GM20431 (cell line): ENCODE data around the gene TRIP11.
"Not testable (repeated sequence)": the region's sequence is repeated elsewhere in the genome, so short reads cannot be mapped to it uniquely, and the experiment has no call there.

Source experiments
- in situ Hi-C: fragments of 300-500 bp; cut with MseI, MboI; formaldehyde crosslinking; loops from one replicate; pipeline ENCODE4 v1.15.0; 2020; ENCODE audit warnings: low sequenced_read_pairs; ENCODE audit not compliant: unreplicated experiment

The TRIP11 gene

DNA sequence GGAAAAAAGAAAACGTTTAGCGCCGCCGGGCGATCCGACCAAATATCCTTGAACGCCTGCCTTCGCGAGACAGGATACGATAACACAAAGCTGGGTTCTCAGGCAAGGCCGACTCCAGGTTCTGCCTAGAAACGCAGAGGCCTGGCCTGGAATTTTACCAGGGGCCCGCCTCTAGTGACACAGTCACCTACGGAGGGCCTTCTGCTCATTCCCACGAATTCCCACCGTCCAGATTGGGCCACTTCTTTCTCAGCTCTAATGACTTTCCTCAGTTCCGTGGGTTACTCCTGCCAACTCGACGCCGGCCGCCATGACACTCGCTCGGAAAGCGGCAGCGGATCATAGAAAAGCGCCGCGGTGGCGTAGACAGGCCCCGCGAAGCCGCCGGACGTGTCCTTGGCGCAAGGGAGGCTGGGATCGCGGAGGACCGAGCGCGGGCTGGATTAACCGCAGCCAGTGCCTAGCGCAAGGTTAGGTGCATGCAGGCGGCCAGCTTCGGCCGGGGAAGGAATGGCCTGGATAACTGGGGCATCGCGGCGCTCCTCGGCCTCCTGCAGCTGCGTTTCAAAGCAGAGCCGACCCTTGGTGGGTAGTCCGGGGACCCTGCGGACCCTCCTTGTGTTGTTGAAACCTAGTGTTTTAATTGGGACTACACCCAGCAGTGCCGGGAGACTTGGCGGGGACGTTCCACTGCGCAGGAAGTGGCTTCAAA lies at the start of gene TRIP11:
Gene TRIP11 (minus strand): TSS at position 341 of the 712 bp plus-strand sequence. CDS start 374 bp downstream, outside the sequence.
- in situ Hi-C loops, result no loop called here

DNA sequence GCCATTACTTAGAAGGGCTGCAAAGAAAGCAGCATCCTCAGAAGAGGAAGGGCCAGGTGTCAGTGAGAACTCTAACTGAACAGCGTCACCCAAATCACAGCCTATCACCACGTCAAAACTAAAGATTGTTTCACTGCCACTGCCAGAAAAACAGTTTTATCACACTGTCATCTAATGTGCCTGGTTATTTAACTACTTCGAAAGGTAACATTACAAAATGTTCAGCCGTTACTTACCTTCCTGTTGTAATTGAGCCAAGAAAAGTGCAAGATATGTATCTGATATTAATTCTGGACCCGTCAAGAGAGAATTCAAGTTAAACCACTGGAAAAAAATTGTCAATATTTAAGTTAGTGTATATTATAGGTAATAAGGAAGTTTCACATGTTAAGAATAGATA lies 48.6 kb upstream of the TRIP11 start:
- in situ Hi-C loops, result no loop called here

DNA sequence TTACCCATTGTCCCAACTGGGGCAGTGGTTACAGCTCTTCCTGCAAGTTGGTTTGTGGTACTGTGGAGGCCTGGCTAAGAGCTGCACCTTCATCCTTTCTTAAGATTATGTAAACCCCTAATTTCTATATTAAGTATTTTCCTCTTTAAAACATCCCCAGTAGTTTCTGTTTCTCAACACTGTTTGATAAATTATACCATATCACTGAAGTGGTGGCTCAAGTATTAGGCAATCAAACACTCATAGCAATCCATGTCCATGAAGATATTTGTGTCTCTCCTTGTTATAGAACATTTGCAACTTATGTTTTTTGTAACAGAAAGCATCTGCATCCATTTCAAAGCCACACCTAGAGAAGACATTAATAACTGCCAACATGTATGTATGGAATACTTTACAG lies 34.7 kb upstream of the TRIP11 start:
- in situ Hi-C loops, result no loop called here

GRCh38 chr14:92058006-92058917 lies 18.4 kb upstream of the TRIP11 start:
- in situ Hi-C loops, result no loop called here

GRCh38 chr14:92049781-92050180 lies 9.9 kb upstream of the TRIP11 start:
- in situ Hi-C loops, result no loop called here

DNA sequence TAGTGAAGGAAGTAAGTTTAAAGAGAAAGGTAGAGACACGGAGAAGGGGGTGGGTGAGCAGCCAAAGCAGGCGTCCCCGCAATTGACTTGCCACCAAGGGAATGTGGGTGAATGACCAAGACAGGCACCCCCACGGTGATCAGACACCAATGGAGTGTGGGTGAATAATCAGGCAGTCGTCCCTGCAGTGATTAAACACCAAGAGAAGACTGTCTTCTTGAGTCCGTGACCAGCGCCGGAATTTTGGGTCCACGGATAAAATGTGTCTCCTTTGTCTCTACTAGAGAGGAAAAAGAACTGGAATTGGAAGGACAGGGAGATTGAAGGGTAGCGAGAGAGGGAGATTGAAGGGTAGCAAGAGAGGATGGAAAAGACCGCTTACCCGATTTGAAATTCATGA lies 9.4 kb upstream of the TRIP11 start:
- in situ Hi-C loops, result not testable (repeated sequence)

DNA sequence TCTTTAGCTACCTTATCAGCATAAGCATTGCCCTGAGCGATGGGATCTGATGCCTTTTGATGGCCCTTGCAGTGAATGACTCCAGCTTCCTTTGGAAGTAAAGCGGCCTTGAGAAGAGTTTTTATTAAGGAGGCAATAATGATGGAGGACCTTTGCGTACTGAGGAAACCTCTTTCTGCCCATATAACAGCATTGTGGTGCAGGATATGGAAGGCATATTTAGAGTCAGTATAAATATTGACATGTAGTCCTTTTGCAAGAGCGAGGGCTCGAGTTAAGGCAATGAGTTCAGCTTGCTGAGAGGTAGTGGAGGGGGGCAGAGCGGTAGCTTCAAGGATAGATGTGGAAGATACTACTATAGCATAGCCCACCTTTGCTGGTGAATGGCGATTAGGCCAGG lies 6.0 kb upstream of the TRIP11 start:
- in situ Hi-C loops, result not testable (repeated sequence)

DNA sequence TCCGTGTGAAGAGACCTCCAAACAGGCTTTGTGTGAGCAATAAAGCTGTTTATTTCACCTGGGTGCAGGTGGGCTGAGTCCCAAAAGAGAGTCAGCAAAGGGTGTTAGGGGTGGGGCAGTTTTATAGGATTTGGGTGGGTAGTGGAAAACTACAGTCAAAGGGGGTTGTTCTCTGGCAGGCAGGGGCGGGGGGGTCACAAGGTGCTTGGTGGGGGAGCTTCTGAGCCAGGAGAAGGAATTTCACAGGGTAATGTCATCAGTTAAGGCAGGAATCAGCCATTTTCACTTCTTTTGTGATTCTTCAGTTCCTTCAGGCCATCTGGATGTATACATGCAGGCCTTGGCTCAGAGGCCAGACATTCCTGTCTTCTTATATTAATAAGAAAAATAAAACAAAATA lies 1.9 kb upstream of the TRIP11 start:
- in situ Hi-C loops, result not testable (repeated sequence)

GRCh38 chr14:92041203-92041602 lies 1.3 kb upstream of the TRIP11 start:
- in situ Hi-C loops, result no loop called here

DNA sequence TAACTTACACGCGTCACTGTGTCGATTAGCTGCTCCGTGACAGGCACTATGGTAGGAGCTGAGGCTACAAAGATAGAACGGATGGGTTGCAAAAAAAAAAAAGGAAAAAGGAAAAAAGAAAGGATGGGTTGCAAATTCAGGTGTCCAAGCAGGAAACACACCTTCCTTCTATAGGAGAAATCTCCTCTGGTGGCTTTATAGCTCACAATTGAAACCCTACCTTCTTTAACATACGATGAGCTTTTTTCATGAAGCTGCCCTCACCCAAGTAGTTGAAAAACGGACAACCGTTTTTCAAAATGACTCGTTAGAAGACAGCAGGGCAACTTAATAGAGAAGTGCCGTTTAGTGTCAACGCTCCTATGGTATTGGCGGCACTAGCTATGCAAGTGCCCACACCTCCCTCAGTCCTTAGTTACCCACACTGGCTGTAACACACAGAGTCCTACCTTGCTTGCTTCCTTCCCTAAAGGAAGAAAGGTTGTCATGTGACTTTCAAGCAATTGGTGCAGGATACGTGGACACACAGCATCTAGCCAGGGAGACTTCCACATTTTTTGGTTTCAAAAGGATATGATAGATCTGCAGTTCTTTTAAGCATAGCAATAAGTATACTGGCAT lies 682 bp upstream of the TRIP11 start:
- in situ Hi-C loops, result no loop called here

DNA sequence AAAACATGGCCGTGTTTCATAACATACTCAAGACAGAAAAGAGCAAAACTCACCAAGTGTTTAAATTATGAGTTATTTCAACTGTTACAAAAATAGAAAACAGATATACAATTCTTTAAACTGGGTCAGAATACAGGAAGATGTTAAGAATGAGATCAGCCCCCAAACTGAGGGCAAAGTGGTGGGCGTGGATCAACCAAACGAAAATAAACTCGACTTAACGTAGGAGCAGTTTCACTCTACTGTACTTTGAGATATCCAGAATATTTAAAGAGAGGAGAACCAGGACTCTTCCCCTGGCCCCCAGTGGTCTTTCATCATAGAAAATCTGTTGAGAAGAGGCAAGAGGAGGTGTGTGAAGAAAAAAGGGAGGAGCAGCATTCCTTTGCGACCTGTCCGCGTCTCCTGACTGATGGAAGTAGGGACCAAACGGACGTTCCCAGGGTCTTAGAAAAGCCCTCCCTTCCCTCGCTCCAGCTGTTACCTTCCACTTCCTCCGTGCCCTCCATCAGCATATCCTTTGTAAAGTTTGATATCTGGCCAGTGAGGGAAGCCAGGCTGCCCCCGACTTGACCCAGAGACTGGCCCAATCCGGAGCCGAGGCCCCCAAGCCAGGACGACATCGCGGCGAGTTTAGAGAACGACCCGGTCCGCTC lies 668 bp downstream of the TRIP11 start:
- in situ Hi-C loops, result no loop called here

DNA sequence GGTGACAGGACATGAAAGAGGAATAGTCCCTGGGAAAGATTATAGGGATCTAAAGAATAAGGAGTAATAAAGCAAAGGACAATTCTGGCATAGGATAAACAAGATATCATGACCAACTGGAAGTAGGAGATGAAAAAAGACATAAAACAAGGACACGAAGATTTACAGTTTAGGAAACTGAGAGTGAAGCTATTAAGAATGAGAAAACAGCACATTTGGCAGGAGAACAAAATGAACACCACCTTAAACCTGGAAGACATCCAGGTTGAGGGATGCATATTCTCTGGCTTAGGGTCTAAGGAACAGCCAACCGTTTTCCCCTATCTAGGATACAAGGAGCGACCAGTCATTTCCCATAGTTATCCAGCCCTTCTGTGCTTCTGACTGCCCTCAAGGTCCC lies 1.9 kb downstream of the TRIP11 start:
- in situ Hi-C loops, result no loop called here

- in situ Hi-C loops, result no loop called here
Observed at GRCh38 chr14:92035890-92036289, 4.0 kb downstream of the TRIP11 start.

- in situ Hi-C loops, result no loop called here
Observed at GRCh38 chr14:92033906-92034687, 5.8 kb downstream of the TRIP11 start.

- in situ Hi-C loops, result no loop called here
Observed at GRCh38 chr14:92033433-92033832, 6.4 kb downstream of the TRIP11 start.

GRCh38 chr14:92026548-92027190 lies 13.2 kb downstream of the TRIP11 start:
- in situ Hi-C loops, result no loop called here

DNA sequence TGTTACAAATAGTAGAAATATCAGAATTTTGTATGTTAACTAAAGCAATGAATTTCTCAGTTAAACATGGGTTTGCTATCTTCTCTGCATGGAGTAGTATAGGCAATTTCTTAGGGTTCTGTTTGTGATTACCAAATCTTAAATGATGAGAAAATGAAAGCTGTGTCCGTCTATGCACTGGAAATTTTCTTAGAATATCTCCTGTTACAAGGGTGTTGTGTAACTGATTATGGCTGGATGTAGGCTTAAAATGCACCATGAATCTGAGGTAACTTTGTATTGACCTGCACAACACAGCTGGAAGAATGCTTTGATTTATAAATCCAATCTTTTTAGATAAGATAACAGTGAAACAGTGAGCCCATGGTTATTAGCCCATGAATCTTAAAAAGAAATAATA lies 17.8 kb downstream of the TRIP11 start:
- in situ Hi-C loops, result no loop called here

GRCh38 chr14:92021523-92021922 lies 18.3 kb downstream of the TRIP11 start:
- in situ Hi-C loops, result no loop called here

DNA sequence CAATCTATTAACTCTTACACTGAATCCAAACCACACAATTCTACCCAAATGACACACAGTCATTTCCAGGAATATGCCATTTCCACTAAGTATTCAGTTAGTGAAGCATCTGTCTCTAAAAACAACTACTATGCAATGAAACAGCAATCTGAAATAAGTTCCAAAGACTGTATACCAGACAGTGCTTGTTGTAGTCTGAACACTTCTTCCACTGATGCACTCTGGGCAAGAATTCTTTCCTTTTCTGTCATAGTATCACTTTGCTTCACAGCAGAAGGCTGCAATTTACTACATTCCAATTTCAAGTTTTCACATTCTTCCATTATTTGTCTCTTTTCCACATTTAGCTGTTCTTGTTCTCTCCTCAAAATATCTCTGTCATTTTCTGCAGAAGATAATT lies 25.8 kb downstream of the TRIP11 start:
- in situ Hi-C loops, result no loop called here
